ENCODE measurements around the gene REN. TPM values are rescaled to one million over a fixed set of nuclear protein-coding genes. Genes with fewer than 3 reads are reported as not detected.

REN gene
- not detected for total RNA-seq

DNA sequence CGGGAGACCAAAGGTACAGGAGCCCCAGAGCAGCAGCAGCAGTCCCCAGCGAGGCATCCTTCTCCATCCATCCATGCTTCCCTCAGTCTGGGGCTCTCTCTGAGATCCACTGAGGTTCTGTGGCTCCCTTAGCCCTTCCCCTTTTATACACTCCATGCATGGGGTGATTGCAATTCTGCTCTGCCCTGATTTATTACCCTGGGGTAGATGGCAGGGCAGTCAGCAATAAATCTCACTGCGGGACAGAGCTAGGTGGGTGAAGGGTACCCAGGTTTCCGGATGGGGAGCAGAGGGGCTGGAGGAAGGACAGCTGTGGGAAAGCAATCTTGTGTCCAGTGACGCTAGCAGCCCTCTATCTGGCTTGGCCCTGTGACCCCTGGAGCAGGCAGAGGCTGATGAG lies at the start of gene REN:
Gene REN, minus strand, starts transcription at position 119 of the 400 bp plus-strand sequence. Its CDS starts 44 bp downstream, at position 75.
- H3K36me3 Mint-ChIP-seq: no peaks in the 10 kb centered on the region
- peaks cover 10% of the 10 kb centered on the region for H3K27me3 Mint-ChIP-seq
- no peak within 1 kb of the TSS for H3K27ac Mint-ChIP-seq
- no peak within 1 kb of the TSS for H3K4me3 Mint-ChIP-seq
- H3K9me3 Mint-ChIP-seq: peaks cover 20% of the 10 kb centered on the region
- DNase-seq: no peak
- H3K4me1 Mint-ChIP-seq: peaks cover 2% of the 10 kb centered on the region

- Mint-ChIP-seq H3K4me3 (peak within 1 kb of the TSS; percentile 51), H3K4me1 (peaks cover 4% of the 10 kb centered on the region), H3K27ac (no peak within 1 kb of the TSS), H3K27me3 (no peaks in the 10 kb centered on the region), H3K9me3 (no peaks in the 10 kb centered on the region), H3K36me3 (no peaks in the 10 kb centered on the region)
- DNase-seq: peak; percentile 53
These were observed 47.8 kb upstream of the REN start, which contains the start of gene GOLT1A for GRCh38 chr1:204213668-204214662. TSS of gene GOLT1A (minus strand) at chr1:204213988. CDS start at chr1:204213906, 82 bp downstream.

- DNase-seq: no peak
- Mint-ChIP-seq H3K9me3 (no peaks in the 10 kb centered on the region), H3K27ac (no peak overlapping the region), H3K27me3 (peaks cover 2% of the 10 kb centered on the region), H3K4me1 (peaks cover 4% of the 10 kb centered on the region), H3K4me3 (no peak overlapping the region), H3K36me3 (no peaks in the 10 kb centered on the region)
These were observed 46.6 kb upstream of the REN start for GRCh38 chr1:204212715-204213114.

GRCh38 chr1:204211046-204211445 lies 44.9 kb upstream of the REN start:
- H3K4me3 Mint-ChIP-seq: no peak overlapping the region
- H3K4me1 Mint-ChIP-seq: peaks cover 4% of the 10 kb centered on the region
- no peak for DNase-seq
- no peak overlapping the region for H3K27ac Mint-ChIP-seq
- H3K36me3 Mint-ChIP-seq: no peaks in the 10 kb centered on the region
- peaks cover 9% of the 10 kb centered on the region for H3K27me3 Mint-ChIP-seq
- H3K9me3 Mint-ChIP-seq: no peaks in the 10 kb centered on the region

- peaks cover 32% of the 10 kb centered on the region for H3K27me3 Mint-ChIP-seq
- no peak overlapping the region for H3K27ac Mint-ChIP-seq
- peak; percentile 76 for DNase-seq
- no peaks in the 10 kb centered on the region for H3K36me3 Mint-ChIP-seq
- peaks cover 4% of the 10 kb centered on the region for H3K4me1 Mint-ChIP-seq
- no peak overlapping the region for H3K4me3 Mint-ChIP-seq
- H3K9me3 Mint-ChIP-seq: no peaks in the 10 kb centered on the region
These were observed 41.0 kb upstream of the REN start for GRCh38 chr1:204207136-204207616.

GRCh38 chr1:204206121-204206520 lies 40.0 kb upstream of the REN start:
- Mint-ChIP-seq H3K27ac (no peak overlapping the region), H3K4me1 (peaks cover 4% of the 10 kb centered on the region), H3K36me3 (no peaks in the 10 kb centered on the region), H3K27me3 (peaks cover 32% of the 10 kb centered on the region), H3K4me3 (no peak overlapping the region), H3K9me3 (no peaks in the 10 kb centered on the region)
- no peak for DNase-seq

DNA sequence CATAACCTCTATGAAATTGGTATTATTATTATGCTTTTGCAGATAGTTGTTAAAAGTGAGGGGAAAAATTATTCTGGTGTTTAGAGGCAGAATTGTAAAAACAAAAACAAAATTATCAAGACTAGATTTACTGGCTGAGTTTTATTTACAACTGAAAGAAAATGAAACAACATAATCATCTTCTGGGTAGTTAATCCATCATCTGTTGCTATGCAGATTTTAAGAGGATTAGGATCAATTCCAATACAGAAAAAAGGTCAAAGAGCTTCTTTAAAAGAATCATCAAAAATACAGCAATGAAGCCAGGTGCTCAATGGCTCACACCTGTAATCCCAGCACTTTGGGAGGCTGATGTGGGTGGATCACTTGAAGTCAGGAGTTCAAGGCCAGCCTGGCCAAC lies 39.3 kb upstream of the REN start:
- Mint-ChIP-seq H3K9me3 (no peaks in the 10 kb centered on the region), H3K27me3 (peaks cover 32% of the 10 kb centered on the region), H3K27ac (no peak overlapping the region), H3K4me1 (peaks cover 4% of the 10 kb centered on the region), H3K36me3 (no peaks in the 10 kb centered on the region), H3K4me3 (no peak overlapping the region)
- no peak for DNase-seq

DNA sequence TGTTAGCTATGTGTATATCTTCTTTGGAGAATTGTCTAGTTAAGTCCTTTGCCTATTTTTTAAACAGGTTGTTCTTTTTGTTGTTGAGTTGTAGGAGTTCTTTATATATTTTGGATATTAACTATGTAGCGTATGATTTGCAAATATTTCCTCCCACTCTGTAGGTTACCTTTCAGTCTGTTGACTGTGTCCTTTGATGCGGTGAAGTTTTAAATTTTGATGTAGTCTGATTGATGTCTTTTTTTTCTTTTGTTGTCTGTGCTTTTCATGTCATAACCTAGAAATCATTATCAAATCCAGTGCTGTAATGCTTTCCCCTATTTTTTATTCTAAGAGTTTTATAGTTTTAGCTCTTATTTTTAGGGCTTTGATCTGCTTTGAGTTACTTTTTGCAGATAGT lies 38.8 kb upstream of the REN start:
- Mint-ChIP-seq H3K4me3 (no peak overlapping the region), H3K4me1 (peaks cover 4% of the 10 kb centered on the region), H3K27ac (no peak overlapping the region), H3K27me3 (peaks cover 32% of the 10 kb centered on the region), H3K9me3 (no peaks in the 10 kb centered on the region), H3K36me3 (no peaks in the 10 kb centered on the region)
- no peak for DNase-seq

- Mint-ChIP-seq H3K4me1 (peaks cover 4% of the 10 kb centered on the region), H3K36me3 (no peaks in the 10 kb centered on the region), H3K4me3 (no peak overlapping the region), H3K9me3 (no peaks in the 10 kb centered on the region), H3K27ac (no peak overlapping the region), H3K27me3 (peaks cover 32% of the 10 kb centered on the region)
- DNase-seq: no peak
These were observed 37.1 kb upstream of the REN start for GRCh38 chr1:204203206-204203767.

- Mint-ChIP-seq H3K4me1 (peaks cover 4% of the 10 kb centered on the region), H3K27ac (no peak overlapping the region), H3K4me3 (no peak overlapping the region), H3K36me3 (no peaks in the 10 kb centered on the region), H3K27me3 (peaks cover 28% of the 10 kb centered on the region), H3K9me3 (no peaks in the 10 kb centered on the region)
- DNase-seq: no peak
These were observed 36.3 kb upstream of the REN start for GRCh38 chr1:204202481-204202880.

DNA sequence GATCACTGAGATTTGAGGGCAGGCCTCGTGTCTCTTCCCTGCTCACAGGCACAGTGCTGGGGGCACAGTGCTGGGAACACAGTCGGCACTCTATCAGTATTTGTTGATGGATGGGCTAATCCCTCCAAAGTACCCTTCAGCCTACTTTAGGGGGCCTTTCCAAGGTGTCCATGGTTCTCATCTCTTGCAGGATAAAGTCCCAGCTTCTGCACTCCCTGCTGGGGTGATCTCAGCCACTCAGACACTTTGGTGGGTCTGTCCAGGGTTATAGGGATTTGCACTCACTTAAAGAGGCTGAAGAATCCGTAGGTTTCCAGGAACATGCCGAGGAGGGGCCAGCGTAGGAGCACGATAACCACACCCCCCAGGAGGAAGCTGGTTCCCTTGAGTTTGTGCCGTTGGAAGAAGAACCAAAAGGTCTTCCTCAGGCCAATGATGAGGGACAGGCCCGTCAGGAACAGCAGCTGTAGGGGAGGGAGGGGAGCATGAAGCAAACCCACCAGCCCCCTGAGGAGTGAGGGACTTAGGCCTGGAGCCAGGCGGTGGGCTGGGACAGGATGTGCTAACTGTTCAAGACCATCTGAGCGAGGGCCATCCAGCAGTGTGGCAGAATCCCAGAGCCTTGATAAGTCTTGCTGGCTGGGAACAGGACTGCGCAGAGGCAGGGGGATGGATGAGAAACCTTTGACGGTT lies 35.4 kb upstream of the REN start:
- Mint-ChIP-seq H3K36me3 (no peaks in the 10 kb centered on the region), H3K27me3 (peaks cover 23% of the 10 kb centered on the region), H3K9me3 (no peaks in the 10 kb centered on the region), H3K4me3 (no peak overlapping the region), H3K27ac (no peak overlapping the region), H3K4me1 (peaks cover 4% of the 10 kb centered on the region)
- DNase-seq: no peak

DNA sequence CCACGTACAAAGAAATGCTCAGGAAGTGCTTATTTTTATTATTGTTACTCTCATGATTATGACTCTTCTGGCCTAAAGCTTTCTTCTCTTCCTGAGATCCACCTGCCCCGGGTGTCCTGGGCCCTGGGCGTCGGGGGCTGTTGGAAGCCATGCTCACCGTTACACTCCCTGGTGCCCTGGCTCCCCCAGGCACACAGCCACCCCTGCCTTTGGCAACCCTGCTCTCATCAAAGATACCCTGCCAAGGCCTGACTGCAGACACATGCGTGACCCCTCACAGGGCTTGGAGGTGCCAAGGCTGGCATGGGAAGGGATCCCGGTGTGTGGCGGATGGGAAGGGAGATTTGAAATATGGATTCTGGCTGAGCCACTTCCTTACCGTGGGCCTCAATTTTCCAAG lies 33.4 kb upstream of the REN start:
- no peak overlapping the region for H3K4me3 Mint-ChIP-seq
- DNase-seq: no peak
- peaks cover 11% of the 10 kb centered on the region for H3K27me3 Mint-ChIP-seq
- no peaks in the 10 kb centered on the region for H3K36me3 Mint-ChIP-seq
- H3K9me3 Mint-ChIP-seq: no peaks in the 10 kb centered on the region
- H3K27ac Mint-ChIP-seq: no peak overlapping the region
- peaks cover 2% of the 10 kb centered on the region for H3K4me1 Mint-ChIP-seq

DNA sequence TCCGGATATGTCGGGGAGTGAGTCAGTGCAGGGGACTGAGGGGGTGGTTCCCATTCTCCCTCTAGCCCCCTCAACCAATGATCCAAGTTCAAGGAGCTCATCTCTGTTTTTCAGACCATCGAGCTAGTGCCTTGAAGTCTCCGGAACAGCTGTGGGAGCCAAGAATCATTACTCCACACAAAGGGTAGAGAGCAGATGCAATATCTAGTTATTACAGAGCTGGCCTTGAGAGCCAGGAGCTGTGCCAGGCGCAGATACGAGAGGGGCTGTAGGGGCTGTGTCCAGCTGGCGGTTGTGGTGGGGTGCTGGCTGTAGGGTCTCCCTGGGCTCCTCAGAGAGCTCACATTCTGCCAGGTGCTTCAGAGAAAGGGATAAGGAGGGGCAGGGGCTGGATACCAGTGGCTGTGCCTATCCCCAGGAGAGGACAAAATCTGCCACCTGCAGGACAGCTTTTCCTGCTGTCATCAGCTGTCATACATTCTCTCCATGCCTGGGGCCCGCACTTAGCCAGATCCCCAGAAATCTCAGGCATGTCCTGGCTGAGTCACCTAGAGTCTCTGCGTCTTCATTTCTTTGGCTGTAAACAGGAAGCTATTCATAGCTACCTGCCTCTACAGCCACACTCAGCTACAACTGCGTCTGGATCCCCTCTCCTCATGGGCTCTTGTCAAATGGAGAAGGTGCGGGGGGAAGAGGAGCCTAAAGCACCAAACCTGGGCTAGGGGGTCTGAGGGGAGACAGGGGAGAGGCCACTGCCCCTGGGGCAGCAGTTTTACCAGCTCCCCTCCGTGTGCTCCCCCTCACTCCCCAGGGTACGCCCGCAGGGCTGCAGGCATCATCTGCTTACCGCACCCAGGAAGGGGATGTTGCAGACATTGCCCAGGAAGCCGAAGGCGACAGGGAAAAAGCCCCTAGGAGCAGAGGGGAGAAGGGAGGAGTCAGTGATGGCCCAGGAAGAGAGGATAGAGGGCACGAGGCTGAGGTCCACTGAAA lies 32.5 kb upstream of the REN start:
- no peak overlapping the region for H3K27ac Mint-ChIP-seq
- H3K4me3 Mint-ChIP-seq: no peak overlapping the region
- no peaks in the 10 kb centered on the region for H3K9me3 Mint-ChIP-seq
- no peaks in the 10 kb centered on the region for H3K36me3 Mint-ChIP-seq
- H3K4me1 Mint-ChIP-seq: peaks cover 4% of the 10 kb centered on the region
- H3K27me3 Mint-ChIP-seq: peaks cover 2% of the 10 kb centered on the region
- no peak for DNase-seq

DNA sequence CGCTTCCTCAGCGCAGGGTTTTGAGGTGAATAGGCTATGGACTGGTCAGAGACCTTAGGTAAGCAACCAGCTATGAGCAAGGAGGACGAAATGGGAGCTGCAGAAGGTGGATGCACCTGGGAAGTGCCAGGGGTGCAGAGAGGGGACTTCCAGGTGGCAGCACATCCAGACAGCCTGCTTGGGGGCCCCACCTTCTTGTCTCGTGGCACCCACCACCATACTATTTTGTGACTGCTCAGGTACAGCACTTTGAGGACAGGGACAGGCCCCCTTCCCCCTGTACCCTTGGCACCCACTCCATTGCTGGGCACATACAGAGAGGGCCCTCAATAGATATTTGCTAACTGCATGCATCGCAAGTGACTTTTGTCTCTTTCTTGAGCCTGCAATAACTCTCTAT lies 30.9 kb upstream of the REN start:
- H3K9me3 Mint-ChIP-seq: no peaks in the 10 kb centered on the region
- H3K27me3 Mint-ChIP-seq: peaks cover 5% of the 10 kb centered on the region
- no peaks in the 10 kb centered on the region for H3K36me3 Mint-ChIP-seq
- no peak for DNase-seq
- H3K27ac Mint-ChIP-seq: no peak overlapping the region
- peaks cover 4% of the 10 kb centered on the region for H3K4me1 Mint-ChIP-seq
- H3K4me3 Mint-ChIP-seq: no peak overlapping the region

Measured in activated naive CD8-positive, alpha-beta T cell treated with anti-CD3 and anti-CD28 coated beads for 36 hours (primary cell).